ENCODE results near the gene MSI2.

Gene MSI2

DNA sequence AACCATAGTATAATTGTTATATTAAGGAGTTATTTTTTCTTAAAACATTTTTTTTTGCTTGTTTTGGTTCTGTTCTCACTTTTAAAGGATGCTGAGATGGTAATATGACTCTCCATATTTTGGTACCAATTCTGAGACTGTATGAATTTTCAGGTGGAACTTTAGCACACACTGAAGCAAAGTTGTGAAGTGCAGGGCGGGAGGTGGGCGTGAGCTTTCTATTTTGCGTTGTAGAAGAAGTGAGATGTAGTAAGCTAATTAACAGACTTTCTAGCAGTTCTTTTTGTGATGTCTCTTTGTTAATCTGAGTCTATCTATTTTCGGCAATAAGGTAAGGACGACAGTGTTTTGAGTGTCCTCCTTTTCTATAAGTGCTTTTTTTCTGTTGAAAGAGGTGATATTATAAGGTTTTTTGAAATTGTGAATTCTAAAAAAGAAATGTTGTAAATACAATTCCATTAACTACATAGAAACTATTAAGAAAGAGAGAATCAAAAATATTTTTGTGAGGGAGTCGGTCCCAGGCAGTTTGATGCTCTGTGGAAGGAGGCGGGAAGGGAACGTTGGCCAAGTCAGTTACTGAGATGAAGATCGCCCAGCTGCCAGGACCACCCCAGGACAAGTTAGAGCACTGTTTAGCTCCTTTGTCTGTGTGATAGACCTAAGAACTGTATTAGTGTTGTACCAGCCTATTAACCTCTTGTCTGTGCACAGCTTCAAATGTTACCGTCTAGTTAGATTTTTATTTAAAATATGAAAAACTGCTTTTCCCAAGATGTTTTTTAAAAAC lies 423.8 kb downstream of the MSI2 start:
- no peak for DNase-seq

DNA sequence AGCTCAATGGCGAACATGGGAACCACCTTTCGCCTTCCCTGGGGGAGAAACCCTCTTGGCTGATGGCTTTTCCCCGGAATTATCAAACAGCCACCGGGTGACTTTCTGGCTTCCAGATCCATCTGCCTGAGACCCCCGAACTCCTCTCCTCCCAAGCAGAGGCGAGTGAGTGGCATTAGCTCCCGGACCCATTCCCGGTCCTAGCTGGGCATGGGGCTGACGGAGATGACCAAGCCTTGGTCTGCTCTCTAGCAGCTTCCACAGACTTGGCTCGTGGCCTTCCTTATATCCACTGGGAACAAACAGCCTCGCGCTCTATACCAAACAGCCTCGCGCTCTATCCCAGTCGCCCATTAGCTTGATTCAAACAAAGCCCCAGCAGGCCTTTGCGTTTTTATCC lies 426.4 kb downstream of the MSI2 start:
- no peak for DNase-seq

DNA sequence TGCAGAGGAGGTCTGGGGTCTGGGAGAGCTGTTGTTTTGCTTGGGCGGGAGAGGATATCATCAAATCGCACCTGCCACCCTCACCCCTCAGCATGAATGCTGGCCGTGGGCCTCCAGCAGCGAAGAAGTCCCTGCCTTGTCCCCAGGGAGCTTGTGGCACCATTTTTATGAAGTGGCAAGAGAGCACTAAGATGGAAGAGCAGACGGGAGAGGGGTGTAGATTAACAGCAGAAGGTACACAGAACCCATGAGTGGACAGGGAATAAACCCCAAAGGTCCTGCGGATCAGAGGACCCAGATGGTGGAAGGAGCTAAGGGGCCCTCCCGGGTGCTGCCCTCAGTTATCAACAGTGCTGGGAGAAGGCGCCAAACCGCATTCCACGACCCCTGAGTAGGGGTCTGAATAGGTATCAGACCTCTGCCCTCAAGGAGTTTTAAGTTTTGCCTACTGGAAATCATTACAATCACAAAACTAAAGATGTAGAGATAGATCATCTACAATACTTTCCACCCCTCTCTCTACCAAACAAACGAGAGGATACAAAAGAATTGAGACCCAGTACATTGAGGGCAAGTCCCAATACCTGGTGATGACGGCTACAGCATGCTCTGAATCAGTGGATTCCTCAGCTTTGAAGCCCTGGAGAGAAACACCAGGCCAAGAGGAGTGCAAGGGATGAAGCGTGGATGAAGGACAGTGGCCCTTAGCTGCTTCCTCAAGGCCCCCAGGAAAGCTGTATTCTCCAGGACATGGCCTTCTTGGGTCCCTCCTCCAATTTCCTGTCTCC lies 428.6 kb downstream of the MSI2 start:
- no peak for DNase-seq

DNA sequence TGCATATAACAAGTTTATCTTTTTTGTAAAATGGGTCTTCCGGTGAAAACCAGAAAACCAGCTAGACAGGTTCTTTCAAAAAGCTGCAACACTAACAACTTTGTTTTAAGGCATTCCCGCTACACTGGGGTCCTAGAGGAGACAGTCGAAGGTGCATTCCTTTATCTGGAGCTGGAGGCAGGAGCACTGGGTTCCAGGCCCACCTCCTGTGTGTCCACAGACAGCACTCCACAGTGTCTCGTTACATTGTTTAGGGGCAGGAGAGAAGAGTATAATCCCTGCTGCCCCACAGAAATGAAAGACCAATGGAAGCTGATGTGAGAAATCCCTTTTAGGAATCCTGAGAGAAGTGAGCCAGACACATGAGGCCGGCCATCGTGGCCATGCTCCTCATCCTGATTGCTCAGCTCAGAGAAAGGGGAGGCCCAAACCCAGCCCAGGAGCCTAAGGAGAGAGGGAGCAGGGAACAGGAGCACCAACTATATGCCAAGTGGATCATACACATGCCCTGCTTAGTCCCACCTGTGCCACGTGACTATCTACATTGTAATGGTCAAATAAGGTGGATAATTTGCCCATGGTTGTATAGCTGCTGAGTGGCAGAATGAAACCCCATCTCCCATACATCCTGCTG lies 429.3 kb downstream of the MSI2 start:
- DNase-seq: no peak

DNA sequence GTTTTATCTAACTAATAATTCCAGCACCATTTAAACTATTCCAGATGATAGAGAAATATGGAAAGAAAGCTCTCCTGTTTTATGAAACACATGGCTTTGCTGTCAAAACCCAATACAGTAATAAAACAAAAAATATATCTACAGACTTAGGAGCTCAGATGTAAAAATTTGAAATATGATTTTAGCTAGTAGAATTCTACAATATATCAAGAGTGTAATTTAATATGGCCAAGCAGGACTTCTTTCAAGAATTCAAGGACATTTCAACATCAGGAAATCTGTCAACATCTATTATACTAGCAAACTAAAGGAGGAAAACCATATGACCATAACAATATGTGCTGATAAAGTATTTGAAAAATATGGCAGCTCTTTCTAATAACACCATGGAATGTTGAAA lies 431.3 kb downstream of the MSI2 start:
- no peak for DNase-seq

DNA sequence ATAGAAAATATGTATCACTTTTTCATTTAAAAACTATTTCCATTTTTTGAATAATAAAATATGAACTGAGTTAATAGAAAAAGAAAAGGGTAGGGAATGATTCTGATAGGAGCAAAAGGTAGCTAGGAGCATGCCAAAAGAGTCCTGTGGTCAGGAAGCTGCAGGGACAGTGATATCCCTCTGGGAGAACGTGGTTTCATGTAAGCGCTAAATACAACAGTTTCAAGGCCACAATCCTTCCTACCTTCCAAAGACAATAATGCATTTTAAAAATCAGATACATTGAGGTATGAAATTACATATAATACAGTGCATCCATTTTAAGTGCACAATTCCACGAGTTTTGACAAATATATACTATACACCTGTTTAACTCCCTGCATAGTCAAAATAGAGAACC lies 432.9 kb downstream of the MSI2 start:
- DNase-seq: no peak

DNA sequence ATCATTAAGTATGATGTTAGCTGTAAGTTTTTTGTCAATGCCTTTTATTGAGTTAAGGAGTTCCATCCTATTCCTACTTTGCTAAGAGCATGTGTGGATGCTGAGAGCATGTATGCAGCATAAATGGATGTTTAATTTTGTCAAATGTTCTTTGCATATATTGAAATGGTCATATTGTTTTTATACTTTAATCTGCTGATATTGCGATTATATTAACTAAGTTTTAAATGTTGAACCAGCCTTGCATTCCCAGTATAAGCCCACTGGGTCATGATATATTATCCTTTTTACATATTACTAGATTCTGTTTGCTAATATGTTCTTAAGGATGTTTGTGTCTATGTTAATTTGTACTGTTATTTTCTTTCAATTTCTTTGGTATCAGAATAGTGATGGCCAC lies 435.6 kb downstream of the MSI2 start:
- no peak for DNase-seq

DNA sequence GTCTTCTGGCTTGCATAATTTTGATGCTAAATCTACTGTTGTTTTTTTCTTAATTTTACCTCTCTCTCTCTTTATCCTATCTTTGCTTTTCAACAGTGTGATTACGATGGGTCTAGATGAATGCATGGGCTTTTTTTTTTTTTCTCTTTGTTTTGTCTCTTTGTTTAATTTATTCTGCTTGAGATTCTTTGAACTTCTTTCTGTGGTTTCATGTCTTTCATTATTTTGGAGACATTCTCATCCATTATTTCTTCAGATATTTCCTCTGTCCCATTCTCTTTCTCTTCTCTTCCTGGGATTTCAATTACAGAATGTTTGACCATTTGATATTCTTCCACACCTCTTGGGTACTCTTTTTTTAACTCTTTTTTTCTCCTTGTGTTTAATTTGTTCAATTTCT lies 436.4 kb downstream of the MSI2 start:
- DNase-seq: no peak

DNA sequence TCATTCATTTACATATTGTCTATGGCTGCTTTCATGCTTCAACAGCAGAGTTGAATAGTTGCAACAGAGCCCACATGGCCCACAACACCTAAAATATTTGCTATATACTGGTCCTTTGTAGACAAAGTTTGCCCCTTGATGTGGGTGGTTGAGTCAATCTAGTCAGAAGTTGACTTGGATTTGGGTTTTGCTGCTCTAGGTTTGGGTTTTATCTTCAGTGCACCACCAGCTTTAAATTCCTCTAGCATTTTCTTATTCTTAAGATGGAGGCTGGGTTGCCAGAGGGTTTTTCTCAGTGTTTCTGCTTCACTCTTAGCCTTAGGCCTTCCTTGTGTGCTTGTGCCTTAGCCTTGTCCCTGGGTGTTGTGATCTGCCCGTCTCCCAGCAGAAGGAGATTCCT lies 437.7 kb downstream of the MSI2 start:
- DNase-seq: no peak

DNA sequence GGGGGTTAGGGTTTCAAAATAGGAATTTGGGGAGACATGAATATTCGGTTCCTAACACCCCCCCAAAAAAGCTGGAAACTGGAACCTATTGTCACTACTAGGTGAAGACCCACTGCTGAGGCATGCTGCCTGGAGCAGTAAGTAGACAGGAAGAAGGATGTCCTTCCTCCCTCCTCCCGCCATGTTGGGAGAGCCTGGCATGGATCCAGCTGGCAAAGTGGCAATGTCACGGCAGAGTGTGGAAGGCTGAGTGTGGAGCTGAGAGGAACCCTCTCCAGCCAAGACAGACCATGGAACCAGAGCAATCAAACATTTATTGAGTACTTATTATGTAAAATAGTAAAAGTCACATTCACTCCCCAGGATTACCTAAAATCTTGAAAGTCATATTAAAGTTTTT lies 439.7 kb downstream of the MSI2 start:
- no peak for DNase-seq

DNA sequence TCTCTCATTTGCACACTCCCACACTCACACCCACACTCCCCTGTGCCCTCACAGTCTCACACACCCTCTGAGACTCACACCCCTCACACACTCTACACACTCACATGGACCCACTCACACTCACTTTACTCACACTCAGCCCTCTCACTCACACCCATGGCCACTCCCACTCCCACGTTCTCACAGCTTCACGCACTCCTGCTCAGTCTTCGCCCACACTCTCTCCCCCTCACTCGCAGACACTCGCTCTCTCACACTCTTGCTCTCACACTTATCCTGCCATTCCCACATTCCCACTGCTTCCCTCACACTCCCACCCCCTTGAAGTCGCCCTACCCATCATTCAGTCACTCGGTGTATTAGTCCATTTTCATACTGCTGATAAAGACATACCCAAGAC lies 440.9 kb downstream of the MSI2 start:
- DNase-seq: no peak

DNA sequence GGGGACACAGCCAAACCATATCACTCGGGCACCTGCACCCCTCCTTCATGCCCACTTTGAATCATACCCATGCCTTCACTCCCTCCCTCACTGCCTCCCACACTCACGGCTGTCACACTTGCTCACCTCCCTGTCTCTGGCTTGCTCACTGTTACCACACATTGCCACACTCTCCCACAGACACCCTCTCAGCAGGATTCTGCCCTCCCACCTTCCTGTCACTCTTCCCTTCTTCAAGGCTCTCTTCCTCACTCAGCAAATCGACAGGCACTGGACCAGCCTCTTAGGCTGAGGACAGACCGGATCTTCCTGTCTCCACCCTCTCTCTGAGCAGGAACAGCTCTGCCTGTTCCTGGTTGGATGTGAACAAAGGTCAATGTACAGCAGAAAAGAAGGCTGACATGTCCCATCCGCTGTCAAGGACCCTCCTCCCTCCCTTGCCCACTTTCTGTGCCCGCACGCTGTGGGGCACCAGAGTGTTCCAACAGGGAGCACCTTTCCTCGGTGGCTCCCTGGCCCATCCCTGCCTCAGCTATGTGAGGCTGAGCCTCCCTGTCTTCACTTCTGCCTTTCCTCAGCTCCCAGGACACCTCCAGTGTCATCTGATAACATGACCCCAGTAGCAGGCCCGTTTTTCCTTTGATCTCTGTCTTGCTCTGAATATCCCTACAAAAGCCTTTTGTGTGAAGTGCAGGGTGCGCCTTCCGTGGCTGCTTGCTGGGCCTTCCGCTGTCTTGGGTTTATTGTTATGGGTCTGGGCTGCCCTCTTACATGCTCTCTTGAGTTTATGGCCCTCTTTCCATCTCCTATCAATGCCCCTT lies 441.8 kb downstream of the MSI2 start:
- no peak for DNase-seq

DNA sequence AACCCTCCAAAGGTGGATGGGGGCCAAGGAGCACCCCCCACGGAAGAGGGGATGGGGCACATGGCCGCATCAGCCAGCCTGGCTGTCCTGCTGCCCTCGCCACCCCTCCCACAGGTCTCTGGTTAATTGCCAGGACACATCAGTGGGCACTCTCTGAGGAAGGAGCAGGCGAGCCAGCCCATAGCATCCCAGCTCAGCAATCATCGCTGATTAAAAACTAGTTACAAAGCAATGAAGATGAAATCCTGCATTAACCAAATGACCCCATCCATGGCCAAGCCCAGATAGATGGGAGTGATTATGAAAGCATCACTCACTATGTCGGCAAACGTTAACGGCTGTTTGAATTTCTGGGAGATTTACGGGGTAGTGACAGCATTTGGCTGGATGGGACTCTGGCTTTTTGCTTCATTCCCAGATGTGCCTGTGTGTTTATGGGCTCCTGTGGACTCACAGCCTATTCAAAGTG lies 443.5 kb downstream of the MSI2 start:
- no peak for DNase-seq

DNA sequence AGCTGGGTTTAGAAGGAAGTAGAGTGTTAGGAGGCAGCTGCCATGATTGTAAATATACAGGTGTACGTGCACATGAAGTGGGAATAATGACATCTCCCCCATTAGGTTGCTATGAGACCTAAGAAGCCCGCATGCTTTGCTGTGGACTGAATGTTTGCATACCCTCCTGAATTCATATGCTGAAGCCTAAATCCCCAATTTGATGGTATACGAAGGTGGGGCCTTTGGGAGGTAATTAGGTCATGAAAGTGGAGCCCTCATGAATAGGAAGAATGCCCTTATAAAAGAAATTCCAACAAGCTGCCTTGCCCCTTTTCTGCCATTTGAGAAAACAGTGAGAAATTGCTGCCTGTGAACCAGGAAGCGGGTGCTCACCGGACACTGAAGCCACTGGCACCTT lies 444.8 kb downstream of the MSI2 start:
- DNase-seq: no peak

DNA sequence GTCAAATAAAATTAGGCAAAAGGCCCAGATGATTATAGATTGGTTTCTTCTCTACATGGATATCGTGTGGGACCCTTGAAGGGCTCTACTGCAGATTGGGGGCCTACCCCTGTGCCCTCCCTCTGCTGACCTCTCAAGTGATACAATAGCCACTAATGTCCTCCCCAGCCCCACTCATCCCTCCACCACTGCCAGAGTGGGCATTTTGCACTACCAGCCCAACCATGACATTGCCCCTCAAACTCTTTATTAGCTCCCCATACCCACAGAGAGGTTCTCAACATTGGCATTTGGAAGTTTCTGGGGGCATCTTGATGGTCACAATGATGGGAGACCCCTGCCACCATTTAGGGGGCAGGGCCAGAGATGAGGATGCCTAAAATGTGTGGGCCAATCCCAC lies 446.9 kb downstream of the MSI2 start:
- no peak for DNase-seq

DNA sequence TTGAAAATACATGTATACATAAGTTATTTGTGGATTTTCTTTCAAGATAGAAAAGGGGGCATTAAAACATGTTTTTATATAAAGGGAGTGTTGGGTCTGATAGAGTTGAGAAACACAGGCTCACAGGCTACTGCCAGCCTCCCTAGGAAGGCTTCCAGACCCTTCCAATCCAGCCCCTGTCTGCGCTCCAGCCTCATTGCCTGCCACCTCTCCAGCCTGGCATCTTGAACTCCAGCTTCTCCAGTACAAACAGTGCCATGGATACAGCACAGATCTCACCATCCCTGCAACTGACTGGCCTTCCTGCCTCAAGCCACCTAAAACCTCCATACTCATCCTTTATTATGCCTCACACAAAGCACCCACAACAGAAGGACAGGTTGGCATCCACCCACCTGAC lies 448.1 kb downstream of the MSI2 start:
- DNase-seq: no peak

DNA sequence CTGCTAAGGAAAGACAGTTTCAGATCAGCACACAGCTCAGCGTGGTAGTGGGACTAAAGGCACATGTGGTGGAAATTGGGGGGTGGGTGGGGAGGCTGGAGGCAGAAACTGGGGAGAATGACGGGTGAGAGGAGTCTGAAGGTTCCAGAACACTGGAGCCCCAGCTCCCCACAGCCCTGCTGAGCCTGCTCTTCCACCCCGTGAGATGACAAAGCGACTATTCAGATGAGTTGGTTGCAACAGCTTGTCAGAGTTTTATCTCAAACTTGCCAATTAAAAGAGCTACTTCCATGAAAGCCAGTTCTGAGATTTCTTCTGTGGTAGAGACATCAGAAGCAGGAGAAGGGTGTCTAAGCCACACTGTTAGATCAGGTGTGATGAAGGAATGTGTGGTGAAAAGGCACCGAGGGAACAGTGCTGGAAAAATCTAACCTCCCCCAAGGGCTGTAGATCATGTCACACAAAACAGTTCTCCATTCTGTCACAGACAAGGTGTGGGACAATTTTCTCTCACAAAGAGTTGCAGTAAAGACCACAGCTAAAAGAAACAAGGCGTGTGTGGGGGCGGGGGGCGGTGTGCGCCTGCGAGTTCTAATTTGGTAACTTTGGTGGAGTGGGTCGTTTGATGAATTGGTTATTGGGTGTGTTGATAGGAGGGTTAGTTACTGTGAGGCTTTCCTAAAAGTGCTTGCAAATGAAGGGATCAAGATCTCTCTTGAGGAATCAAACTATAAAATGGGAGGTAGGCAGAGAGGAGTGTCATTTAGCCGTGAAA lies 449.8 kb downstream of the MSI2 start:
- DNase-seq: no peak

DNA sequence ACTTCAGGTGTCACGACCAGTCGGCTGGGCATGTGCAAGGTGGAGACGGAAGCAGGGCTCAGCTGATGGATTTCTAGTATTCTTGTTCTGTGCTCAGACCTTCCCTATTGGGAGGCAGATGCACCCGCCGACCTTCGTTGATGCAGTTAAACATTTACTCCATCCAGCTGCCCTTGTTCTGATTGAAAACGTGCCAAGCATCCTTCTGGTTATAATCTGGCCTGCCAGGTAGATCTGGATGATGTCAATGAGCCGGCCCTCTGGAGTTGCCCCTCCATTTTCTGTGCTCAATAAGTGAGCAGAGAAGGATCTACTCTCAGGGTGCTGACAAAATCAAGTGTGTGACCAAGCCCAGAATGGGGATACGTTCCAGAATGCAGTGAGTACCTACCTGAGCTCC lies 450.4 kb downstream of the MSI2 start:
- DNase-seq: no peak

DNA sequence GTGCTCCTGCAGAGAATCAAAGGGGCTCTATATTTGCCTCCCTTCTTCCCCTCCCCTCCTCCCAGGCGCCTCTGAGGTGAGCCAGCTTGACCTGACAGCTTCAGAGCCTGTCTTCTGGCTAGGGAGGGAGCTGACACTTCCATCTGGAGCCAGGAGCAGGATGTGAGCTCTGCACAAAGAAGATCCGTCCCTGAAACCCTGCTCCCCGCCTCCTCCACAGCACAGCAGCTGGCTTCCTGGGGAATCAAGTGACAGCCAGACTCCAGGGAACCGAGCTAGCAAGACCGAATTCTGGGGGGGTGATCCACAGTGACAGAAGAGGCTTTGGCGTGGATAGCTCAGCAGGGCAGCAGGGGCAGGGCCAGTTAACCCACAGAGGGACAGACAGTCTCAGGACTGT lies 451.6 kb downstream of the MSI2 start:
- DNase-seq: no peak

DNA sequence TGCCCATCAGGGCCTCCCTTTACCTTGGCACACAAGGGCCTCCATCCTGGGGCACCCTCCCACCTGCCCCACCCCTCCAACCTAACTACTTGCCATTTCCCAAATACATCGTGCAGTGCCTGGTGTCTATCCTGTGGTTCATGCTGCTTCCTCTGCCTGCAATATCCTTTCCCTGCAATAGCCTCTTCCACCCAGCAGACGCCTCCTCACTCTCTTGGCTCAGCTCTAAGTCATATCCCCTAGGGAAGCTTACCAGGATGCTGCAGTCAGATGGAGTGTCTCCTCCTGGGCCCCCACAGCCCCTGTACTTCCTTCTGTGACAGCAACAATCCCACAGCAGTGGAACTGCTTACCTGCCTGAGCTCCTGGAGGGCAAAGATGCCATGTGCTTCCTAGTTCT lies 452.1 kb downstream of the MSI2 start:
- DNase-seq: no peak

DNA sequence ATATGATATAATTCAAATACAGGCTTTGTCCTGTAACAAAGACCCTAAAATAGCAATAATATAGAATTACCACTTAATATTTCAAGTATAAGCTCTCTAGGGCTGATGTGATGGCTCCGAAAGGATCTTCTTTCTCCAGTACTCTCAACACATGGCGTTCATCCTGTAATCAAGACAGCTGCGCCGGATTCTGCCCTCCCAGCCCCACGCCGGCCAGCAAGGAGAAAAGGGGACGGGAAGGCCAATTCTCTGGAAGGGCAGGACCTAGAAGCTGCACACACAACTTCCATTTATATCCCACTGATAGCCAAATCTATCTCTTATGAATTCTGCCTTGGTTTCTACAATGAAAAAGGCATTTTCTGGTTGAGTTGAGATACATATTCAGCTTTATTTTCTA lies 456.8 kb downstream of the MSI2 start:
- DNase-seq: no peak

DNA sequence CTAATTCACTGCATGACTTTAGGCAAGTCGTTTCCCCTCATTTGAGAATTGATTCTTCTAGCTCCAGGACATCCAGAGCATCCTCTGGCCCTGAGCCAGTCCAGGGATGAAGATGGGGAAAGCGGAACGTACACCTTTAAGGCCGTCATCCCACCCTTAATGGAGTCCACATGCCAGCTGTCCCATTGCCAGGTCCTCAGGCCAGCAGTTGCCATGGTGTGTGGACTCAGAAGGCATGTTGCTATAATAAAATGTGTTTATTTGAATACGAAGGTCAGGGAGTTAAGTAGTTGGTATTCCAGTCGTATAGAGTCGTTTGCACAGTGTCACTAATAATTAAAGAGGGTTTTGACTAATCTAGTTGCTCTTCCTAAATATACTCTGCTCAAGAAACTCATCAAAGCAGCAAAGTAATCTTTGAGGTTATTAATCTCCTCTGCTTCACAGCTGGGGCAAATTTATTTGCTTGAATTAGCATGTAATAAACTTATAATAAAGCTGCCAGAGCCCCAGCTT lies 458.4 kb downstream of the MSI2 start:
- no peak for DNase-seq

All from GOT3 (cell line).